ENCODE data around the gene CCN2.
"Not testable (repeated sequence)": the region's sequence is repeated elsewhere in the genome, so short reads cannot be mapped to it uniquely, and the experiment has no call there.

CCN2 gene

GRCh38 chr6:131910956-131911355, 40.2 kb downstream of the CCN2 start:
- Mint-ChIP-seq H3K4me3 (no peak overlapping the region), H3K9me3 (peaks cover 0 to 3% of the 10 kb centered on the region in 2 donors), H3K27ac (no peak overlapping the region), H3K27me3 (peaks cover 39% of the 10 kb centered on the region), H3K4me1 (peaks cover 7% of the 10 kb centered on the region)
- ATAC-seq: no peak
- DNase-seq: no peak

GRCh38 chr6:131910219-131910589, 41.0 kb downstream of the CCN2 start:
- ATAC-seq: no peak
- H3K27me3 Mint-ChIP-seq: peaks cover 31% of the 10 kb centered on the region
- no peak for DNase-seq
- peaks cover 7% of the 10 kb centered on the region for H3K4me1 Mint-ChIP-seq
- H3K9me3 Mint-ChIP-seq: no peaks in the 10 kb centered on the region
- H3K27ac Mint-ChIP-seq: no peak overlapping the region
- no peak overlapping the region for H3K4me3 Mint-ChIP-seq

GRCh38 chr6:131909408-131910218, 41.6 kb downstream of the CCN2 start:
- DNase-seq (peak; percentile 65 to 66), ATAC-seq (peak; percentile 90)
- Mint-ChIP-seq H3K27ac (no peak overlapping the region), H3K27me3 (peaks cover 31% of the 10 kb centered on the region), H3K4me3 (no peak overlapping the region), H3K9me3 (no peaks in the 10 kb centered on the region), H3K4me1 (peaks cover 7% of the 10 kb centered on the region)

- H3K4me1 Mint-ChIP-seq, H3K4me3 Mint-ChIP-seq, H3K27ac Mint-ChIP-seq, DNase-seq, ATAC-seq, H3K9me3 Mint-ChIP-seq: not testable (repeated sequence)
- H3K27me3 Mint-ChIP-seq: peaks cover 35% of the 10 kb centered on the region
Observed at GRCh38 chr6:131908787-131909186, 42.4 kb downstream of the CCN2 start.

- H3K27me3 Mint-ChIP-seq: peaks cover 35% of the 10 kb centered on the region
- DNase-seq: not testable (repeated sequence)
Observed at GRCh38 chr6:131903734-131904133, 47.4 kb downstream of the CCN2 start.

GRCh38 chr6:131901326-131901873, 49.8 kb downstream of the CCN2 start:
- not testable (repeated sequence) for H3K27ac Mint-ChIP-seq, H3K4me1 Mint-ChIP-seq
- H3K27me3 Mint-ChIP-seq: peaks cover 35% of the 10 kb centered on the region

More at GRCh38 chr6:131903734-131904133, 47.4 kb downstream of the CCN2 start:
- not testable (repeated sequence) for H3K27ac Mint-ChIP-seq, H3K4me3 Mint-ChIP-seq, H3K4me1 Mint-ChIP-seq, ATAC-seq, H3K9me3 Mint-ChIP-seq

GRCh38 chr6:131900231-131900630, 50.9 kb downstream of the CCN2 start:
- no peak overlapping the region for H3K4me3 Mint-ChIP-seq
- no peaks in the 10 kb centered on the region for H3K4me1 Mint-ChIP-seq
- DNase-seq (no peak), ATAC-seq (no peak)
- H3K27ac Mint-ChIP-seq: no peak overlapping the region
- peaks cover 8% of the 10 kb centered on the region in 2 donors for H3K9me3 Mint-ChIP-seq
- H3K27me3 Mint-ChIP-seq: peaks cover 35% of the 10 kb centered on the region

More at GRCh38 chr6:131901326-131901873, 49.8 kb downstream of the CCN2 start:
- not testable (repeated sequence) for H3K4me3 Mint-ChIP-seq, DNase-seq, ATAC-seq, H3K9me3 Mint-ChIP-seq

- Mint-ChIP-seq H3K9me3 (peaks cover 8% of the 10 kb centered on the region in 2 donors), H3K4me1 (no peaks in the 10 kb centered on the region), H3K27ac (no peak overlapping the region), H3K27me3 (peaks cover 40% of the 10 kb centered on the region), H3K4me3 (no peak overlapping the region)
- no peak for ATAC-seq
- DNase-seq: no peak
Observed at GRCh38 chr6:131898718-131899117, 52.5 kb downstream of the CCN2 start.
